IMR-90 (cell line): ENCODE measurements around the gene FES. TPM values are rescaled to one million over a fixed set of nuclear protein-coding genes. Genes with fewer than 3 reads are reported as not detected.

ENCODE experiments used
- ATAC-seq: fragments of 200-7000 bp; cut with Tn5 transposase; 2 replicates; pipeline ENCODE4 v1.9.1; 2020; ENCODE audit warnings: low read depth, mild to moderate bottlenecking, moderate library complexity
- BruUV-seq: library from RNA; stranded (reverse); fragments of 400-500 nt; replicated peaks from 2 replicates; lab custom pipeline; 2021; lab: Mats Ljungman, UMichigan
- CTCF ChIA-PET: fragments of 300-600 bp; formaldehyde crosslinking; extraction: SDS; loops from one replicate; lab custom pipeline; 2021; ENCODE audit warnings: antibody characterized with exemption; lab: Yijun Ruan, JAX
- POLR2A ChIA-PET: fragments of 300-600 bp; sonication (Branson Sonifier 250); formaldehyde crosslinking; loops from one replicate; lab custom pipeline; 2022; ENCODE audit warnings: antibody characterized with exemption; ENCODE audit not compliant: unreplicated experiment; lab: Charles Lee
- DNase-seq: peaks from one replicate; pipeline ENCODE4 v3.0.0; 2013
- H2AFZ ChIP-seq: replicated peaks from 2 replicates; pipeline ENCODE3; 2013; ENCODE audit warnings: low read length, mild to moderate bottlenecking; ENCODE audit not compliant: poor library complexity
- H2AK5ac ChIP-seq: 2 replicates; pipeline ENCODE4 v1.6.1; 2013; ENCODE audit warnings: low read depth, low read length, inconsistent platforms
- H2AK9ac ChIP-seq: replicated peaks from 2 replicates; pipeline ENCODE3; 2013; ENCODE audit warnings: mild to moderate bottlenecking, low read depth, low read length, moderate library complexity; ENCODE audit not compliant: poor library complexity
- H2BK120ac ChIP-seq: 2 replicates; pipeline ENCODE4 v1.6.1; 2013; ENCODE audit warnings: low read depth, low read length, inconsistent platforms
- H2BK15ac ChIP-seq: 3 replicates; pipeline ENCODE4 v1.6.1; 2013; ENCODE audit warnings: low read depth, low read length, inconsistent platforms
- H2BK20ac ChIP-seq: 2 replicates; pipeline ENCODE4 v1.6.1; 2013; ENCODE audit warnings: low read depth, mild to moderate bottlenecking, inconsistent platforms, low read length, moderate library complexity
- H2BK5ac ChIP-seq: 2 replicates; pipeline ENCODE4 v1.6.1; 2013; ENCODE audit warnings: mild to moderate bottlenecking, low read depth, low read length, inconsistent platforms; ENCODE audit not compliant: poor library complexity, severe bottlenecking
- H3K14ac ChIP-seq: replicated peaks from 2 replicates; pipeline ENCODE4 v1.6.1; 2013; ENCODE audit warnings: low read depth, low read length, inconsistent platforms
- H3K18ac ChIP-seq: 2 replicates; pipeline ENCODE4 v1.6.1; 2013; ENCODE audit warnings: low read depth, low read length, control low read depth
- H3K23ac ChIP-seq: 2 replicates; pipeline ENCODE4 v1.6.1; 2013; ENCODE audit warnings: low read depth, low read length, inconsistent platforms
- H3K27ac ChIP-seq: 2 replicates; pipeline ENCODE4 v1.5.1; 2013; ENCODE audit warnings: mild to moderate bottlenecking, control low read depth, low read length; ENCODE audit not compliant: insufficient read depth
- H3K27me3 ChIP-seq: 2 replicates; pipeline ENCODE4 v1.6.1; 2013; ENCODE audit warnings: low read length; ENCODE audit not compliant: control insufficient read depth, insufficient read depth
- H3K36me3 ChIP-seq: 2 replicates; pipeline ENCODE4 v1.6.1; 2013; ENCODE audit warnings: low read length, mixed read lengths; ENCODE audit not compliant: control insufficient read depth, insufficient read depth
- H3K4ac ChIP-seq: 2 replicates; pipeline ENCODE4 v1.6.1; 2013; ENCODE audit warnings: low read depth, low read length, inconsistent platforms
- H3K4me1 ChIP-seq: 2 replicates; pipeline ENCODE4 v1.6.1; 2013; ENCODE audit warnings: low read length, mixed read lengths; ENCODE audit not compliant: control insufficient read depth, insufficient read depth
- H3K4me2 ChIP-seq: 2 replicates; pipeline ENCODE4 v1.6.1; 2013; ENCODE audit warnings: low read depth, mild to moderate bottlenecking, control low read depth, low read length, moderate library complexity
- H3K4me3 ChIP-seq: 2 replicates; pipeline ENCODE4 v1.5.1; 2013; ENCODE audit warnings: low read depth, mild to moderate bottlenecking, control low read depth, low read length, moderate library complexity; ENCODE audit not compliant: insufficient read depth
- H3K56ac ChIP-seq: 2 replicates; pipeline ENCODE4 v1.6.1; 2013; ENCODE audit warnings: low read length, inconsistent platforms; ENCODE audit not compliant: insufficient read depth; ENCODE audit errors: extremely low read depth
- H3K79me1 ChIP-seq, 2 experiments: 2 replicates each; pipeline ENCODE4 v1.6.1; 2013; ENCODE audit warnings: low read length in 2 of 2, inconsistent platforms in 1 of 2, low read depth in 1 of 2
- H3K9ac ChIP-seq: 2 replicates; pipeline ENCODE4 v1.6.1; 2013; ENCODE audit warnings: low read depth, low read length, control low read depth
- H3K9me1 ChIP-seq: 2 replicates; pipeline ENCODE4 v1.6.1; 2013; ENCODE audit warnings: low read length, inconsistent platforms; ENCODE audit not compliant: insufficient read depth
- H3K9me3 ChIP-seq: 2 replicates; pipeline ENCODE4 v1.6.1; 2013; ENCODE audit warnings: low read length; ENCODE audit not compliant: control insufficient read depth, insufficient read depth
- H4K20me1 ChIP-seq: 2 replicates; pipeline ENCODE4 v1.6.1; 2013; ENCODE audit warnings: low read length, inconsistent platforms; ENCODE audit not compliant: insufficient read depth
- H4K5ac ChIP-seq: 2 replicates; pipeline ENCODE4 v1.6.1; 2013; ENCODE audit warnings: mild to moderate bottlenecking, low read depth, low read length, control low read depth
- H4K8ac ChIP-seq, 2 experiments: 2 replicates each; pipeline ENCODE4 v1.6.1; 2013; ENCODE audit warnings: low read depth in 2 of 2, low read length in 2 of 2, control low read depth in 1 of 2, inconsistent platforms in 1 of 2
- H4K91ac ChIP-seq: 2 replicates; pipeline ENCODE4 v1.6.1; 2013; ENCODE audit warnings: low read depth, low read length, inconsistent platforms; ENCODE audit not compliant: insufficient read depth
- BHLHE40 ChIP-seq: fragments of 150-350 bp; IDR thresholded peaks from 2 replicates; pipeline ENCODE4 v1.6.1; 2016; ENCODE audit warnings: mild to moderate bottlenecking, low read depth, low read length
- CEBPB ChIP-seq: IDR thresholded peaks from 2 replicates; pipeline ENCODE4 v1.6.1; 2012; ENCODE audit warnings: low read depth, low read length, improper control_type of control experiment
- CHD1 ChIP-seq: IDR thresholded peaks from 2 replicates; pipeline ENCODE4 v1.6.1; 2012; ENCODE audit warnings: low read depth, low read length, improper control_type of control experiment
- MAFK ChIP-seq: IDR thresholded peaks from 2 replicates; pipeline ENCODE4 v1.6.1; 2012; ENCODE audit warnings: low read depth, low read length, improper control_type of control experiment
- MAZ ChIP-seq: IDR thresholded peaks from 2 replicates; pipeline ENCODE4 v1.6.1; 2012; ENCODE audit warnings: low read depth, mild to moderate bottlenecking, low read length, improper control_type of control experiment, moderate library complexity, borderline replicate concordance
- MXI1 ChIP-seq: IDR thresholded peaks from 2 replicates; pipeline ENCODE4 v1.6.1; 2012; ENCODE audit warnings: low read depth, mild to moderate bottlenecking, low read length, moderate library complexity, borderline replicate concordance
- NFE2L2 ChIP-seq: fragments of 150-350 bp; IDR thresholded peaks from 2 replicates; pipeline ENCODE4 v1.6.1; 2016; ENCODE audit warnings: low read depth, mild to moderate bottlenecking, low read length
- POLR2A ChIP-seq: IDR thresholded peaks from 2 replicates; pipeline ENCODE4 v1.6.1; 2012; ENCODE audit warnings: mild to moderate bottlenecking, low read depth, low read length
- RAD21 ChIP-seq: IDR thresholded peaks from 2 replicates; pipeline ENCODE4 v1.6.1; 2012; ENCODE audit warnings: low read length, improper control_type of control experiment
- RCOR1 ChIP-seq: IDR thresholded peaks from 2 replicates; pipeline ENCODE4 v1.6.1; 2012; ENCODE audit warnings: mild to moderate bottlenecking, low read length, improper control_type of control experiment; ENCODE audit not compliant: insufficient replicate concordance
- RFX5 ChIP-seq: IDR thresholded peaks from 2 replicates; pipeline ENCODE4 v1.8.0; 2012; ENCODE audit warnings: low read depth, mild to moderate bottlenecking, low read length, moderate library complexity
- SMC3 ChIP-seq: fragments of 150-350 bp; IDR thresholded peaks from 2 replicates; pipeline ENCODE4 v1.6.1; 2016; ENCODE audit warnings: low read depth, mild to moderate bottlenecking, antibody characterized with exemption, low read length, moderate library complexity
- WGBS, 2 experiments: methylation state at CpG; one replicate each; pipeline versions ENCODE4 v1.1.5 to v1.1.7; 2013; ENCODE audit warnings: missing lambda C conversion rate in 2 of 2; ENCODE audit not compliant: insufficient read length in 1 of 2; ENCODE audit errors: extremely low coverage in 2 of 2; 5-methylcytosine and 5-hydroxymethylcytosine counted together
- dilution Hi-C: fragments of 300-500 bp; cut with HindIII; formaldehyde crosslinking; loops from one replicate; pipeline ENCODE4 v1.14.3; 2018; ENCODE audit warnings: low sequenced_read_pairs; ENCODE audit not compliant: unreplicated experiment
- in situ Hi-C: fragments of 300-500 bp; cut with MboI; formaldehyde crosslinking; loops from 3 replicates; pipeline ENCODE4 v1.14.3; 2019; ENCODE audit warnings: low sequenced_read_pairs, inconsistent platforms, mixed read lengths
- intact Hi-C: fragments of 100-400 bp; cut with micrococcal nuclease; formaldehyde crosslinking; loops from 2 replicates; pipeline ENCODE4 v1.10.0; 2022
- polyA plus RNA-seq, 3 experiments: library from polyadenylated mRNA; depleted of rRNA; stranded (reverse); fragments of >200 nt; gene quantifications; 2 replicates each; pipeline ENCODE4 v1.2.3, GENCODE V29; 2012; ENCODE audit warnings: low replicate concordance in 1 of 3
- total RNA-seq: library from RNA; depleted of rRNA; stranded (reverse); fragments of >200 nt; gene quantifications from 2 replicates; pipeline ENCODE4 v1.2.3, GENCODE V29; 2012
- TF ChIP-seq, protein P1 (sequence below): conservative IDR thresholded peaks from 2 replicates; pipeline ENCODE4 v1.5.1; 2012; ENCODE audit warnings: mild to moderate bottlenecking, low read depth, low read length, improper control_type of control experiment
- TF ChIP-seq, protein P2 (sequence below): fragments of 150-350 bp; IDR thresholded peaks from 2 replicates; pipeline ENCODE4 v1.6.1; 2016; ENCODE audit warnings: low read depth, mild to moderate bottlenecking, low read length, moderate library complexity, borderline replicate concordance
- TF ChIP-seq, protein P3 (sequence below): fragments of 150-350 bp; IDR thresholded peaks from 2 replicates; pipeline ENCODE4 v1.6.1; 2017; ENCODE audit warnings: mild to moderate bottlenecking, antibody characterized with exemption, low read length, low read depth

The FES gene
- total and polyA plus RNA-seq, 2 of the 4 experiments (the other 2 are of a cell fraction), result 10.5 to 11.7 TPM

DNA sequence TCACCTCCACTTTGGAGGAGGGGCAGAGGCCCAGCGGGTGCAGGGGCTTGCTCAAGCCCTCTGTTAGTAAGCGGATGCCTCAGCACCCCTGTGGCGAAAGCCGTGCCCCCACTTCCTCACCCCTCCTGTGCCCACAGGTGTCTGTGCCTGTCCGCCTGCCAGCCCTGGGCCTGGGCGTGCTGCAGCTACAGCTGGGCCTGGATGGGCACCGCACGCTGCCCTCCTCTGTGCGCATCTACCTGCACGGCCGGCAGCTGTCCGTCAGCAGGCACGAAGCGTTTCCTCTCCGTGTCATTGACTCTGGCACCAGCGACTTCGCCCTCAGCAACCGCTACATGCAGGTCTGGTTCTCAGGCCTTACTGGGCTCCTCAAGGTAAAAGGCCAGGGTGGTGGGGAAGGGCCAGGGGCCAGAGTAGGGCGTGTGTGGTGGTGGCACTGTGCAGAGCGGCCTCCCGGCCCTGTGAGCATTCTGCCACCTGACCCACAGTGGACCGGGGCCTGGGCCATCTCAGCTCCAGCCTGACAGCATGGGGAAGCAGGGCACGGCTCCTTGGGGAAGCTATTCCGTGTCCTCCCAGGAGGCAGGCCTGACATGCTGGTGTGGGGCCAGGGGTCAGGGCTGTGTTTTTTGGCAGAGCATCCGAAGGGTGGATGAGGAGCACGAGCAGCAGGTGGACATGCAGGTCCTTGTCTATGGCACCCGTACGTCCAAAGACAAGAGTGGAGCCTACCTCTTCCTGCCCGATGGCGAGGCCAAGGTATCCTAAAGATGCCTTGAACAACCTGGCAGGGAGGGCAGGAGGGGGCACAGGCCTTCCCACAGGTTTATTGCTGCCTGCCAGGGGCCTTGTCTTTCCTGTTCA is 27.8 kb downstream of the FES start:
- Histone ChIP-seq H3K27me3 (no peaks in the 10 kb centered on the region), H4K91ac (no peak overlapping the region), H3K4me2 (no peak overlapping the region), H2BK120ac (no peak overlapping the region), H3K9me3 (no peaks in the 10 kb centered on the region), H3K4ac (no peak overlapping the region), H3K36me3 (peaks cover 40% of the 10 kb centered on the region), H2AK5ac (no peak overlapping the region), H2AFZ (no peak overlapping the region), H3K9me1 (peaks cover 3% of the 10 kb centered on the region; the same call in 1 of the 2 replicates), H2BK20ac (no peak overlapping the region), H3K27ac (no peak overlapping the region), H2BK5ac (no peak overlapping the region), H3K4me3 (no peak overlapping the region), H4K20me1 (no peaks in the 10 kb centered on the region), H3K18ac (no peak overlapping the region), H4K8ac (no peak overlapping the region), H3K56ac (no peak overlapping the region), H3K23ac (no peak overlapping the region), H3K79me1 (no peaks in the 10 kb centered on the region), H2AK9ac (peak overlapping the region; percentile 10), H3K9ac (no peak overlapping the region), H3K4me1 (peaks cover 10% of the 10 kb centered on the region; the same call in 1 of the 2 replicates), H4K5ac (no peak overlapping the region), H2BK15ac (no peak overlapping the region), H3K14ac (no peak overlapping the region)
- POLR2A ChIA-PET, result no interaction called here
- ATAC-seq (no peak), DNase-seq (no peak)
- CTCF ChIA-PET, result no interaction called here
- dilution Hi-C loops (no loop called here), in situ Hi-C loops (no loop called here), intact Hi-C loops (no loop called here)
- BruUV-seq, result no TSS peak
- WGBS, 2 experiments, result 91% methylated on average over 15 of the region's 30 CpGs; no CpG with 5 or more reads in 1 of the 2 experiments
- TF ChIP-seq, protein P1, sequence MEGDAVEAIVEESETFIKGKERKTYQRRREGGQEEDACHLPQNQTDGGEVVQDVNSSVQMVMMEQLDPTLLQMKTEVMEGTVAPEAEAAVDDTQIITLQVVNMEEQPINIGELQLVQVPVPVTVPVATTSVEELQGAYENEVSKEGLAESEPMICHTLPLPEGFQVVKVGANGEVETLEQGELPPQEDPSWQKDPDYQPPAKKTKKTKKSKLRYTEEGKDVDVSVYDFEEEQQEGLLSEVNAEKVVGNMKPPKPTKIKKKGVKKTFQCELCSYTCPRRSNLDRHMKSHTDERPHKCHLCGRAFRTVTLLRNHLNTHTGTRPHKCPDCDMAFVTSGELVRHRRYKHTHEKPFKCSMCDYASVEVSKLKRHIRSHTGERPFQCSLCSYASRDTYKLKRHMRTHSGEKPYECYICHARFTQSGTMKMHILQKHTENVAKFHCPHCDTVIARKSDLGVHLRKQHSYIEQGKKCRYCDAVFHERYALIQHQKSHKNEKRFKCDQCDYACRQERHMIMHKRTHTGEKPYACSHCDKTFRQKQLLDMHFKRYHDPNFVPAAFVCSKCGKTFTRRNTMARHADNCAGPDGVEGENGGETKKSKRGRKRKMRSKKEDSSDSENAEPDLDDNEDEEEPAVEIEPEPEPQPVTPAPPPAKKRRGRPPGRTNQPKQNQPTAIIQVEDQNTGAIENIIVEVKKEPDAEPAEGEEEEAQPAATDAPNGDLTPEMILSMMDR, result no peak
- TF ChIP-seq RCOR1 (no peak), MAZ (no peak), POLR2A (no peak), CHD1 (no peak), NFE2L2 (no peak), SMC3 (no peak), MAFK (no peak), BHLHE40 (no peak), RAD21 (no peak), MXI1 (no peak), RFX5 (no peak), CEBPB (no peak)
- TF ChIP-seq, protein P2, sequence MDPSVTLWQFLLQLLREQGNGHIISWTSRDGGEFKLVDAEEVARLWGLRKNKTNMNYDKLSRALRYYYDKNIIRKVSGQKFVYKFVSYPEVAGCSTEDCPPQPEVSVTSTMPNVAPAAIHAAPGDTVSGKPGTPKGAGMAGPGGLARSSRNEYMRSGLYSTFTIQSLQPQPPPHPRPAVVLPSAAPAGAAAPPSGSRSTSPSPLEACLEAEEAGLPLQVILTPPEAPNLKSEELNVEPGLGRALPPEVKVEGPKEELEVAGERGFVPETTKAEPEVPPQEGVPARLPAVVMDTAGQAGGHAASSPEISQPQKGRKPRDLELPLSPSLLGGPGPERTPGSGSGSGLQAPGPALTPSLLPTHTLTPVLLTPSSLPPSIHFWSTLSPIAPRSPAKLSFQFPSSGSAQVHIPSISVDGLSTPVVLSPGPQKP, result no peak
- TF ChIP-seq, protein P3, sequence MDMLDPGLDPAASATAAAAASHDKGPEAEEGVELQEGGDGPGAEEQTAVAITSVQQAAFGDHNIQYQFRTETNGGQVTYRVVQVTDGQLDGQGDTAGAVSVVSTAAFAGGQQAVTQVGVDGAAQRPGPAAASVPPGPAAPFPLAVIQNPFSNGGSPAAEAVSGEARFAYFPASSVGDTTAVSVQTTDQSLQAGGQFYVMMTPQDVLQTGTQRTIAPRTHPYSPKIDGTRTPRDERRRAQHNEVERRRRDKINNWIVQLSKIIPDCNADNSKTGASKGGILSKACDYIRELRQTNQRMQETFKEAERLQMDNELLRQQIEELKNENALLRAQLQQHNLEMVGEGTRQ, result no peak
